ENCODE results near the gene WHRN. TPM values are rescaled to one million over a fixed set of nuclear protein-coding genes. Genes with fewer than 3 reads are reported as not detected.

WHRN gene
- total RNA-seq, 1 experiment from 2014 or later: 24.3 TPM

GRCh38 chr9:114442022-114442421, 63.3 kb downstream of the WHRN start:
- Mint-ChIP-seq H3K9me3 (no peaks in the 10 kb centered on the region), H3K4me3 (no peak overlapping the region), H3K4me1 (no peaks in the 10 kb centered on the region), H3K27me3 (ENCODE audit: low read depth) (no peaks in the 10 kb centered on the region; the same call in 1 of the 2 replicates), H3K27ac (no peak overlapping the region; the same call in 1 of the 2 replicates), H3K36me3 (no peaks in the 10 kb centered on the region)
- no peak for TF ChIP-seq TCF7 (CRISPR knock-in tag; IDR thresholded peaks at IDR 0.05; ENCODE audit: low read depth)
- no peak for TF ChIP-seq CBFB (CRISPR knock-in tag; IDR thresholded peaks at IDR 0.05; ENCODE audit: low read depth)
- TF ChIP-seq ATF2 (CRISPR knock-in tag; IDR thresholded peaks at IDR 0.05; ENCODE audit: borderline replicate concordance, low read depth): no peak
- no peak for TF ChIP-seq ZNF396 (CRISPR knock-in tag; IDR thresholded peaks at IDR 0.05; ENCODE audit: borderline replicate concordance)
- TF ChIP-seq ESRRA (CRISPR knock-in tag; IDR thresholded peaks at IDR 0.05; ENCODE audit: borderline replicate concordance): no peak
- TF ChIP-seq E2F5 (CRISPR knock-in tag; IDR thresholded peaks at IDR 0.05): no peak
- no peak for TF ChIP-seq ZNF317 (CRISPR knock-in tag; IDR thresholded peaks at IDR 0.05; ENCODE audit: borderline replicate concordance, low read depth)
- TF ChIP-seq E2F4 (CRISPR knock-in tag; IDR thresholded peaks at IDR 0.05; ENCODE audit: borderline replicate concordance, low read depth): no peak
- no peak for TF ChIP-seq PREB (CRISPR knock-in tag; IDR thresholded peaks at IDR 0.05; ENCODE audit: borderline replicate concordance)
- no peak for TF ChIP-seq ZNF219 (CRISPR knock-in tag; IDR thresholded peaks at IDR 0.05; ENCODE audit: borderline replicate concordance)
- no peak for TF ChIP-seq SMAD3 (CRISPR knock-in tag; IDR thresholded peaks at IDR 0.05; ENCODE audit: borderline replicate concordance)
- no peak for TF ChIP-seq GABPB1 (CRISPR knock-in tag; IDR thresholded peaks at IDR 0.05)
- TF ChIP-seq ZNF425 (CRISPR knock-in tag; conservative IDR thresholded peaks at IDR 0.05): no peak
- no peak for TF ChIP-seq ATF3 (CRISPR knock-in tag; conservative IDR thresholded peaks at IDR 0.05)
- no peak for TF ChIP-seq FOXP4 (CRISPR knock-in tag; IDR thresholded peaks at IDR 0.05)
- no peak for TF ChIP-seq TEAD4 (CRISPR knock-in tag; IDR thresholded peaks at IDR 0.05)
- no peak for TF ChIP-seq NR1H2 (CRISPR knock-in tag; IDR thresholded peaks at IDR 0.05)
- TF ChIP-seq SMAD4 (CRISPR knock-in tag; IDR thresholded peaks at IDR 0.05): no peak
- TF ChIP-seq ZNF416 (CRISPR knock-in tag; IDR thresholded peaks at IDR 0.05): no peak
- TF ChIP-seq TP53 (CRISPR knock-in tag; IDR thresholded peaks at IDR 0.05): no peak
- POLR2A ChIA-PET: no interaction called here
- DNase-seq (ENCODE audit: low spot score) (no peak), ATAC-seq (no peak)
- CTCF ChIA-PET: no interaction called here
